Urothelium cell line (cell line): ENCODE measurements around the gene SPEG.

Source experiments
- DNase-seq: peaks from one replicate; pipeline ENCODE4 v3.0.0; 2011; ENCODE audit warnings: low spot score, mixed read lengths
- FAIRE-seq: peaks from 2 replicates; lab custom pipeline; 2011; peaks lifted over from hg19 to GRCh38; lab: Jason Lieb, UNC

The SPEG gene

GRCh38 chr2:219457784-219458369, 23.2 kb downstream of the SPEG start:
- no peak for DNase-seq

GRCh38 chr2:219458996-219459395, 24.4 kb downstream of the SPEG start:
- FAIRE-seq: no peak
- DNase-seq: no peak

More at GRCh38 chr2:219457784-219458369, 23.2 kb downstream of the SPEG start:
- FAIRE-seq: no peak

DNA sequence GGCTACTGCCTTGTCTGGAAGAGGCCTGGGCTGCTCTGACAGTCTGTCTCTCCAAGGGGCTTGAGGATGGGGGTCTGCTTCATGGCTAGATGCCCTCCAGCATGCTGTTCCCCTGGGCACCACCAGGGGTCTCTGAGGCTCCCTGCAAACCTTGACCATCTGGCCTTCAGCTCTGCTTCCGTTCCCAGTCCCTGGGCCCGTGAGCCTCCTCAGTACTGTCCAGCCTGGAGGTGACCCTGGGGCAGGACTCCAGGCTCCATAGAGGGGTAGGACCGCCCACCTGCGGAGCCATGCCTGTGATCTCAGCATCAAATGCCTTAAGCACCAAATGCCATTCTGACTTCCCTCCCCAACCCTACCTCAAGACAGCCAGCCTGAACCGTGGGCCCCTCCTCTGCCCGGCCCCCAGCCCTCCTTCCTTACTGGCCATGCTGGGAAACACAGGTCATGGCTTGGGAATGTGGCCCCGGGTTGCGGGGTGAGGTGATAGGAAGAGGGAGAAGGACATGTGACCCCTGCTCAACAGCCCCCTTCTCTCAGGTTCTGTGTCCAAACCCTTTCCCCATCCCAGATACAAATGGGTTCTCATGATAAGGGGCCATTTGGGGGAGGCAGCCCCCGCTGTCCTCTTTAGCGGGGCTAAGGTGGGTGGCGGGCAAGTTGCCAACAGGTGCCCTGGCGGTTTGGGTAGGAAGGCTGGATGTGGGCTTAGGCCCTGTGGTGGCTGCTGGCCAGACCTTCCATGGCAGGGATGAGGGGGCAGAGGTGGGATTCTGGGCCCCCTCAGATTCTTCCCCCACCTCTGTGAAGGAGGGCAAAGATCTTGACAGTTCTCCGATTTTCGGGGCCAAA, 25.0 kb downstream of the SPEG start:
- FAIRE-seq (no peak), DNase-seq (peak; percentile 69)

- DNase-seq (peak; percentile 85), FAIRE-seq (no peak)
Measured at GRCh38 chr2:219460424-219460926, 25.8 kb downstream of the SPEG start.

DNA sequence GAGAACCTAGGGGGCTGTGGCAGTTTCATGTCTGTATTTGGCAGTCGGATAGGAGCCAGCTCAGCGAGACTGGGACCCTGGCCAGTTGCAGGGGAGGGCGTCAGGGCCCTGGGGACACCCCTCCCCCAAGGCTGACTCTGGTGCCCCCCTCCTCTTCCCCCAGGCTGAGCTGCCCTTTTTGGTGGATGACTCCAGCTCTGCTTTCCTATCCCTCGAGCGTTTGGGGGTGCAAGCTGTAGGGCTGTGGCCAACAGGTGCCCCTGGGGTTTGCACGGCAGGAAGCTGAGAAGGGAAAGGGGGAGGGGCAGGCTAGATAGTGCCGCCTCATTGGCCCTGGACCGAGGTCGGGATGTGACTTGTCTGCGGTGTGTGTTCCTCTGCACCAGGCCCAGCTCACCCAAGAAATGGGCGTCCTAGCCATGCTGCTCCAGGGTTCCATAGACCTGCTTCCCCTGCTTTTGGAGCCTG, 26.4 kb downstream of the SPEG start:
- no peak for FAIRE-seq
- DNase-seq: no peak

DNA sequence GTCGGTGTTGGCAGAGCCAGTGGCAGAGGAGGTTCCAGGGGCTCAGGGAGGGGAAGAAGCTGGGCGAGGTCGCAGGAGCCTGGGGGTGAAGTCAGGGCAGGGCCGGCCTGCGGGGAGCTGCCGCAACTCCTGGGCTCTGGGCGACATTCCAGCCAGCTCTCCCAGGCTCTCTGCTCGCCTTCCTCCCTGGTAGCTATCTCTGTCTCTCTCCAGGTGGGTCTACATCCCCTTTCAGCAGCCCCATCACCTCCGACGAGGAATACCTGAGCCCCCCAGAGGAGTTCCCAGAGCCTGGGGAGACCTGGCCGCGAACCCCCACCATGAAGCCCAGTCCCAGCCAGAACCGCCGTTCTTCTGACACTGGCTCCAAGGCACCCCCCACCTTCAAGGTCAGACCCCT, 27.0 kb downstream of the SPEG start:
- FAIRE-seq: no peak
- DNase-seq: no peak

GRCh38 chr2:219462349-219462748, 27.7 kb downstream of the SPEG start:
- DNase-seq (no peak), FAIRE-seq (no peak)

- FAIRE-seq (no peak), DNase-seq (no peak)
Measured at GRCh38 chr2:219464286-219465032, 29.8 kb downstream of the SPEG start.

- FAIRE-seq: peak; percentile 97
- DNase-seq: no peak
Measured at GRCh38 chr2:219465659-219466561, 31.3 kb downstream of the SPEG start.

DNA sequence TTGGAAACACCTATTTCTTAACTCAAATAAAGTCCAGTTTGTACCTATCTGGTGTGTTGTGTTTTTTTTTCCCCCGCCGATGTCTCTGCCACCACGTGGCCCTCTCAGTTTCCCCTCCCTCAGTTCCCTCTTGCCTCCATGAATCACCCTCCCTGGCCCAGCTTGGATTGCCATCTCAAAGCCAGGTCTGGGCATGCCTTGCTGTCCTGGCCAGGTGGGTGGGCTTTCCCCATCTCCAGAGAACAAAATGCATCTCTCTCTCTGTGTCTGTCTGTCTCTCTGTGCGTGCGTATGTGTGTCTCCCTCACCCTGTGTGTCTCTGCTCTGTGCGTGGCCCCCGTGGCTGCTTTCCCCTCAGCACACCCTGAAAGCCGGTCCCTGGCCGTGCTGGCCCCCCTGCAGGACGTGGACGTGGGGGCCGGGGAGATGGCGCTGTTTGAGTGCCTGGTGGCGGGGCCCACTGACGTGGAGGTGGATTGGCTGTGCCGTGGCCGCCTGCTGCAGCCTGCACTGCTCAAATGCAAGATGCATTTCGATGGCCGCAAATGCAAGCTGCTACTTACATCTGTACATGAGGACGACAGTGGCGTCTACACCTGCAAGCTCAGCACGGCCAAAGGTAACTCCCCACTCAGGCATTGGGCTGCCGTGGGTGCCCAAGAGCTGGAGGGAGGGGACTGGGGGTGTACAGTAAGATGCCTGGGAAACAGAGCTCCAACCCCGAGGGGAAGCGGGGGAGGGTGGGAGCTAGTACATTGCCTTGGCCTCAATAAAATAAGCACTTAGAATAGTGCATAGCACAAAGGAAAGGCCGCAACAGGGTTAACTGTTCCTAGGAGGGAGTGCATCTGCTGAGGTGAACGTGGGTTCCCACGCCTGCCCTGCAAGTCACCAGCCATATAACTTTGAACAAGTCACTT, 32.4 kb downstream of the SPEG start:
- FAIRE-seq: no peak

GRCh38 chr2:219467736-219468075, 33.1 kb downstream of the SPEG start:
- FAIRE-seq (peak; percentile 52), DNase-seq (no peak)

More for the DNA sequence above, 32.4 kb downstream of the SPEG start:
- no peak for DNase-seq

- FAIRE-seq: no peak
Measured at GRCh38 chr2:219468410-219469185, 34.0 kb downstream of the SPEG start.

GRCh38 chr2:219469186-219469724, 34.6 kb downstream of the SPEG start:
- DNase-seq (peak; percentile 74), FAIRE-seq (no peak)

More at GRCh38 chr2:219468410-219469185, 34.0 kb downstream of the SPEG start:
- no peak for DNase-seq

GRCh38 chr2:219470429-219470828, 35.8 kb downstream of the SPEG start:
- DNase-seq (no peak), FAIRE-seq (no peak)

DNA sequence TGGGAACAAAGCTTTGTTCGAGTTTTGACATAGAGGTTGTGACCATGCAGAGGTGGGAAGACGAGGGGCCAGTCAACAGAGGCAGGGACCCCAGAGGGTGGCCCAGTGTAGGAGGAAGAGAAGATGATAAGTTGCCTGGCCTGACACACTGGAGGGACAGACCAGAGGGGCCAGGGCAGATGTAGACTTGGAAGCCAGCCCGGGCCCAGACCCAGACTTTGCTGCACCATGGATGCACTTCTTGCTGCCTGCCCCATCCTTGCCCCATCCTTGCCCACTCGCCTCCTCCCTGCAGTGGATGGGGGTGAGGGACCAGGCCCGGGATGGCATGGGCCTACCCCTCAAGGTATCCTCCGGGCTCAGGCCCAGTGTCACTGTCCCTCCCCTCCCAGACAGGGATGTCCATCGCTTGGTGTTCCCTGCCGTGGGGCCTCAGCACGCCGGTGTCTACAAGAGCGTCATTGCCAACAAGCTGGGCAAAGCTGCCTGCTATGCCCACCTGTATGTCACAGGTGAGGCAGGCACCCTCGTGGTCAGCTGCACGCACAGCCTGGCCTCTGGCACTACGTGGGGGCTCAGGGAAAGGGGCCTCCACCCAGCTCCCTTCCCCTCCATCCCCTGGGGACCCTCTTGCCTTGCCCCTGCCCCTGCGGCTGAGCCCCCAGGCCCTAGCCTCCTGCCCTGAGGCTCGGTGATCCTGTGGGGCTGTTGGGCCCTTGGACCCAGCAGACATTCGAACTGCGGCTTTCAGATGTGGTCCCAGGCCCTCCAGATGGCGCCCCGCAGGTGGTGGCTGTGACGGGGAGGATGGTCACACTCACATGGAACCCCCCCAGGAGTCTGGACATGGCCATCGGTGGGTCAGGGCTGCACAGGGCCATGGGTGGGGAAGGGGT, 37.1 kb downstream of the SPEG start:
- FAIRE-seq (peak; percentile 27), DNase-seq (no peak)

- FAIRE-seq (no peak), DNase-seq (no peak)
Measured at GRCh38 chr2:219472629-219473187, 38.1 kb downstream of the SPEG start.

DNA sequence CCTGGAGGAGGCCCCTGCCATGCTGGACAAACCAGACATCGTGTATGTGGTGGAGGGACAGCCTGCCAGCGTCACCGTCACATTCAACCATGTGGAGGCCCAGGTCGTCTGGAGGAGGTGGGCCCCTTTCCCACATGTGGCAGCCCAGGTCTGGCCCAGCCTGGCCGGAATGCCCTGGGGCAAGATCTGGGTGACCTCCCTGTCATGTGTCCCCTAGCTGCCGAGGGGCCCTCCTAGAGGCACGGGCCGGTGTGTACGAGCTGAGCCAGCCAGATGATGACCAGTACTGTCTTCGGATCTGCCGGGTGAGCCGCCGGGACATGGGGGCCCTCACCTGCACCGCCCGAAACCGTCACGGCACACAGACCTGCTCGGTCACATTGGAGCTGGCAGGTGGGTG, 38.9 kb downstream of the SPEG start:
- no peak for DNase-seq
- FAIRE-seq: no peak
